Activated T-helper 1 cell treated with anti-CD3 and anti-CD28 coated beads, Interleukin-12 subunit alpha, Interleukin-12 subunit beta, Interleukin-2, Interleukin-4 antibody, amounts not matched to agents 30 ng/mL and 10 ng/mL and 1 ng/mL, durations not matched to agents 14 hours and 24 hours and 36 hours (primary cell): ENCODE measurements around the gene IGF1R. TPM values are rescaled to one million over a fixed set of nuclear protein-coding genes. Genes with fewer than 3 reads are reported as not detected.

Experiments
- DNase-seq: peaks from one replicate; pipeline ENCODE4 v3.0.0; 2021; ENCODE audit warnings: low spot score
- H3K27ac Mint-ChIP-seq: one replicate; pipeline ENCODE4 v1.8.0; 2021; ENCODE audit warnings: mild to moderate bottlenecking, mixed read lengths
- H3K27me3 Mint-ChIP-seq: one replicate; pipeline ENCODE4 v1.8.0; 2022; ENCODE audit warnings: mild to moderate bottlenecking, moderate library complexity, mixed read lengths; ENCODE audit not compliant: insufficient read depth
- H3K36me3 Mint-ChIP-seq: one replicate; pipeline ENCODE4 v1.8.0; 2021; ENCODE audit warnings: low read depth, mixed read lengths
- H3K4me1 Mint-ChIP-seq: one replicate; pipeline ENCODE4 v1.8.0; 2021; ENCODE audit warnings: low read depth, mixed read lengths
- H3K4me3 Mint-ChIP-seq: one replicate; pipeline ENCODE4 v1.8.0; 2021; ENCODE audit warnings: mild to moderate bottlenecking, moderate library complexity, mixed read lengths
- H3K9me3 Mint-ChIP-seq: one replicate; pipeline ENCODE4 v1.8.0; 2021; ENCODE audit warnings: mixed read lengths
- intact Hi-C: fragments of 100-400 bp; cut with micrococcal nuclease; formaldehyde crosslinking; loops from one replicate; pipeline ENCODE4 v1.15.1; 2024
- total RNA-seq: library from RNA; stranded (reverse); gene quantifications from 2 replicates; pipeline ENCODE4 v1.2.3, GENCODE V29; 2022

IGF1R gene
- total RNA-seq, 1 donor from 2014 or later: 38.7 TPM

DNA sequence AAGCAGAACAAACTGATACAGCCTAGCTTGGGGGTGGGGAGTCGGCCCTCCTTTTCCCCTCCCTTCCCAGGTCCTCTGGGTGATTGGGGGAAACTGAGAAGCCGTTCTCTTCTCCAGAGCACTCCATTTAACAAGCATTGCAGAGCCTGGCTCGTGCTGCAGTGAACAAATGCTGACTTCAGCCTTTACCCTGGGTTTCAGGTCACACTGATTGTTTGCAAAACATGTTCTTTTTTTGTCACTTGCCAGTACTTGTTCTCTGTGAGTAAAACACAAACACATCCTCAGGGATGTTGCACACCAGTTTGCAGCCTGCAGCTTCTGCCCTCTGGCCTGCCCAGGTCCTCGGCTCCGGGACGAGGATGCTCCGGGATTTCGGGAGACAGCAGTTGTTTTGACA lies 226.4 kb downstream of the IGF1R start:
- H3K4me1 Mint-ChIP-seq: peaks cover 24% of the 10 kb centered on the region
- H3K27ac Mint-ChIP-seq: no peak overlapping the region
- no peaks in the 10 kb centered on the region for H3K9me3 Mint-ChIP-seq
- H3K36me3 Mint-ChIP-seq: peaks cover 3% of the 10 kb centered on the region
- DNase-seq: no peak
- intact Hi-C loops: no loop called here
- no peak overlapping the region for H3K4me3 Mint-ChIP-seq
- peaks cover under 1% of the 10 kb centered on the region for H3K27me3 Mint-ChIP-seq

DNA sequence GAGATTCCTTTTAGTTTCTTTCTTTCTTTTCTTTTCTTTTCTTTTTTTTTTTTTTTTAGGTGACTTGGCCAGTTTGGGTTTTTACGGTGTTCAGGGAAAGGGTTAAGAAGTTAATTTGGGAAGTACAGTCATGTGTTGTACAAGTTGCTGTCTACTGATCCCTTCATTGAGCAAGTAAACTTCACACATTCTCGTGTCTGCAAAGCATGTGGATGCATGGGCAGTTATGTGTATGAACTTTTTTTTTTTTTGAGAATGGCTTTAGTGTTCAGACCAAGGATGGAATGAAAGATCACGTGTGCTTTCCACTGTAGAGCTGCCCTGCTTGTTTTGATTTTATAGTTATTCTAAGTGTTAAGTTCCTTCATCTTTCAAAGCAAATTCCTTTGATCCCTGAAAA lies 227.0 kb downstream of the IGF1R start:
- H3K4me3 Mint-ChIP-seq: no peak overlapping the region
- intact Hi-C loops: no loop called here
- H3K4me1 Mint-ChIP-seq: peaks cover 24% of the 10 kb centered on the region
- H3K9me3 Mint-ChIP-seq: no peaks in the 10 kb centered on the region
- H3K36me3 Mint-ChIP-seq: no peaks in the 10 kb centered on the region
- H3K27ac Mint-ChIP-seq: no peak overlapping the region
- no peaks in the 10 kb centered on the region for H3K27me3 Mint-ChIP-seq
- DNase-seq: no peak

DNA sequence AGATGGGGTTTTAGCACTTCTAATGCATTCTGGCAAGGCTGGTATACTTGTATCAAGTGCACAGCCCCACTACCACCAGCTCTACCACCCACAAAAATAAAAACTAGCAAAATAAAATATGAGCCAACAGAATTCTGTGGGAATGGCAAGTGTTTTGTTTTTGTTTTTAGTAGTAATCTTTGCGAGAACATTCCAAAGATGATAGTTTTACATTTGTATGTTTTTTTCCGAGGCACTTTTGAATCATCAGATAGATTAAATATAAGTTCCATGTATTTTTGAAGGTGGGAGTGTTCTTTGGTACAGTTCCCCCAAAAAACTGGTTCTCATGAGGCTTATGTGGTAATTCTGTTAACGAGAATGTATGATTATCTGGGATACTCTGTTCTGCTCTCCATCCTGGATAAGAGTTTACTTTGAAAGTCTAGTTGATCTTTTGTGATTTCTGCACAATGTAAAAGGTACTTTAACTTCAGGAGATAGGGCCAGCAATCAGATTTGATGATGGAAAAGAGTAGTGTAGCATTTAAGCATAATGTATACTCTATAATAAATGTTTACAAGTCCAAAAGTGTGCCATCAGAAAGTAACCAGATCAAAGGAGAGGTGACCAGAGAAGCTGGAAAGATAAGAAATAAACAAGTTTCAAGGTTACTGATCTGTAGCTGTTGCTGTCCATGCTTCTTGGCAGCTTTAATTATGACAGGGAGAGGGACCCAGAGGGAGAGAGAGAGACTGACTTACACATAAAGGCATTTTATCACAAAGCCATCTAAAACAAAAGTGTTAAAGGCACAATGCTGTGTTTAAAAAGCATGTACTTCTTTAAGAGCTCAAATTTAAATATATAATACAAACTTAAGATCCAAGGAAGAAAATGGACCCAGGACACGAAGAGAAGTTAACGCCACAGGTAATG lies 228.4 kb downstream of the IGF1R start:
- intact Hi-C loops: no loop called here
- no peak overlapping the region for H3K27ac Mint-ChIP-seq
- DNase-seq: no peak

DNA sequence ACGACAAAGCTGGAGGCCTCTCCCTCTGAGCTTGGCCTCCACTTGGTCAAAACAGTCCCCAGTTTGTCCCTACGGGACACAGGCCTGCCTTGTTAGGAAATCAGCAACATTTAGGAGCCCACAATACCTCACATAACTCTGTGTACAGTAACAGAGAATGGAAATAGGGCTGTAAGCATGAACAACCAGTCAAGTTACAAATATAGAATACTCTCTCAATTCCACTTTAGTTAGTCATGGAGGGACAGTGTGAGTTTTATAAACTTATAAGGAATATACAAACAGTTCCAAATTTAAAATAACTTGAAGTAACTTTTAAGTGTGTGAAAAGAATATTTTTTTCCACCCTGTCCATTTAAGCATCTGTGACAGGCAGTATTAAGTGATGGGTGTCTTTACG lies 229.8 kb downstream of the IGF1R start:
- Mint-ChIP-seq H3K27ac (no peak overlapping the region), H3K4me3 (no peak overlapping the region), H3K27me3 (no peaks in the 10 kb centered on the region), H3K36me3 (no peaks in the 10 kb centered on the region), H3K9me3 (no peaks in the 10 kb centered on the region), H3K4me1 (peaks cover 21% of the 10 kb centered on the region)
- no peak for DNase-seq
- intact Hi-C loops: no loop called here

More for the DNA sequence above, 228.4 kb downstream of the IGF1R start:
- Mint-ChIP-seq H3K36me3 (no peaks in the 10 kb centered on the region), H3K4me1 (peaks cover 24% of the 10 kb centered on the region), H3K9me3 (no peaks in the 10 kb centered on the region), H3K27me3 (no peaks in the 10 kb centered on the region), H3K4me3 (no peak overlapping the region)

- no peak overlapping the region for H3K4me3 Mint-ChIP-seq
- DNase-seq: no peak
- intact Hi-C loops: no loop called here
- H3K27ac Mint-ChIP-seq: no peak overlapping the region
- no peaks in the 10 kb centered on the region for H3K9me3 Mint-ChIP-seq
- no peaks in the 10 kb centered on the region for H3K27me3 Mint-ChIP-seq
- H3K4me1 Mint-ChIP-seq: peaks cover 14% of the 10 kb centered on the region
- H3K36me3 Mint-ChIP-seq: no peaks in the 10 kb centered on the region
These were observed 230.5 kb downstream of the IGF1R start for GRCh38 chr15:98878862-98879261.

DNA sequence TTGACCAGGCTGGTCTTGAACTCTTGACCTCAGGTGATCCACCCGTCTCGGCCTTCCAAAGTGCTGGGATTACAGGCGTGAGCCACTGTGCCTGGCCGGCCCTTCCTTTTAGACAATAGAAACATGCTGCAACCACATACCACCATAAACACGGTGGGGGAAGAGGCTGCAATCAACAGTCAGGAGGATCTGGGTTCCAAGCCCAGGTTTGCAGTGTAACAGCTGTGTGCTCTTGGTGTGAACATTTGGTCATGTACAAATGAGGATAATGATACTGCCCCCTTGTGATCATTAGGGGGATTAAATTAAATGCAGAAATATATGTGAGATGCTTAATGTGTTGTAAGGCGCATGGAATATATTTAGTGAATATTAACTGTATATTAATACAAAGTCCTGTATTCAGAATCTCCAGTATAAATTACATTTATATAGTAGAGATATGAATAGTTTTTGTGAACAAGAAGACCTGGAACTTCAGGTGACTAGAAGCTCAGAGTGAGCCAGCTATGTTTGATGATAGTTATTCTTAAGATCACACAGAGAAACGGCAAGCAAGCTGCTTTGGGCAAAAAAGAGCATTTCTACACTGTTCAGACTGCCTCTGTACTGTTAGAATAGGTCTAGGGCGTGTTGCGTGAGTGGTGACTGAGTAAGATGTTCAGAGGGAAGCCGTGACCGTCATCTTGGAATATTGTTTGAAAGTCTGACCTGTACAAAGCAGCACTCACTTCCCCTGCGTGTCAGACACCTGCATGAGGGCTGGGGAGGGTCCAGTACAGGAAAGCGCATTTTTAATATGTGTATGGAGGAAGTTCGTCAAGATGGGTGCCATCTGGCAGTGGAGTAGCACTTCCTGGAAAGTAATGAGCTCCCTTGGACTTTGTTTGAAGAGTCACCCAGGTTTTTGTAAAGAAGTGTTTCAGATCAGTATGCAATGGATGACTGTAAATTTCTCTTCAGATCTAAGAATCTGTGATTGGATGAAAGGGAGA lies 233.5 kb downstream of the IGF1R start:
- no peak overlapping the region for H3K27ac Mint-ChIP-seq
- no peak overlapping the region for H3K4me3 Mint-ChIP-seq
- intact Hi-C loops: loop anchor here (1.0 kb wide), 2 partner anchors 103 to 363 kb away; no protein-coding TSS in a partner anchor
- no peaks in the 10 kb centered on the region for H3K36me3 Mint-ChIP-seq
- DNase-seq: no peak
- peaks cover 3% of the 10 kb centered on the region for H3K4me1 Mint-ChIP-seq
- no peaks in the 10 kb centered on the region for H3K27me3 Mint-ChIP-seq
- no peaks in the 10 kb centered on the region for H3K9me3 Mint-ChIP-seq

DNA sequence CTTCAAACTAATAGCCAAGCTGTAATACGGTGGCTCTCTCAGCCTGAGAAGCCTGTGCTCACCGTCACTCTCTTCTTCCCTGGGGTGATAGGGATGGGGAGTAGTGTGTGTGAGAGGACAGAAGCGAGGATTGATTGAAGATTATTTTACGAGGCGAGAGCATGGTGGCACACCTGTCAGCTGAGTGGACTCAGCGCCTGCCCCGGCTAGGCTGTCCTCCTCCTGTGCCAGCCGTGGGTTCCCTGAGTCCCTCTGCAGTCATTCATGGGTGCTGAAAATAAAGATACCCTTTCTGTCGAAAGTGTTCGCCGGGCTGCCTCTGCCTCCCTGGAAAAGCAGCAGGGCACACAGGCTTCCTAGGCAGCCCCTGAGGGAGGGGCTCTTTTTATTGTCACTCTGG lies 235.1 kb downstream of the IGF1R start:
- no peaks in the 10 kb centered on the region for H3K36me3 Mint-ChIP-seq
- no peak for DNase-seq
- H3K4me3 Mint-ChIP-seq: no peak overlapping the region
- H3K4me1 Mint-ChIP-seq: no peaks in the 10 kb centered on the region
- no peaks in the 10 kb centered on the region for H3K27me3 Mint-ChIP-seq
- intact Hi-C loops: no loop called here
- H3K27ac Mint-ChIP-seq: no peak overlapping the region
- no peaks in the 10 kb centered on the region for H3K9me3 Mint-ChIP-seq

DNA sequence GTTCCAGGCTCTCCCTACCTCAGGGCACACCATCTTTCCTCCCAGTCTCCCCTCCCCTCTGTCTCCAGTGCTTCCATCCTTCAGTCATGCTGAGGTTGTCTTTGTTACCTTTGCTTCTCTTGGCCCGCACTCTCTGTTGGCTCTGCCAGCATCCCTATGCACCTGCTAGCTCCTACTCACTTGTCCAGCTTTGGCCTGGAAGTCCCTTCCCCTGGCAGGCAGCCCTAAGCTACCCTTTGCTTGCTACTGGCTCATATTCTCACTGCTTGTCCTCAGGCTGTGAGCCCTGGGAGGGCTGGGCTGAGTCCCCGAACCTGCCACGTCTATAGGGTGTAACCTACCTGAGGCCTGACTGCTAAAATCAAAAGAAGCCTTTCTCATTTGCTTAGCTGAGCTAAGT lies 236.6 kb downstream of the IGF1R start:
- Mint-ChIP-seq H3K36me3 (no peaks in the 10 kb centered on the region), H3K9me3 (no peaks in the 10 kb centered on the region), H3K4me1 (no peaks in the 10 kb centered on the region), H3K27ac (no peak overlapping the region), H3K27me3 (no peaks in the 10 kb centered on the region), H3K4me3 (no peak overlapping the region)
- no peak for DNase-seq
- intact Hi-C loops: no loop called here

- Mint-ChIP-seq H3K27me3 (no peaks in the 10 kb centered on the region), H3K9me3 (no peaks in the 10 kb centered on the region), H3K4me1 (no peaks in the 10 kb centered on the region), H3K27ac (no peak overlapping the region), H3K4me3 (no peak overlapping the region), H3K36me3 (no peaks in the 10 kb centered on the region)
- DNase-seq: no peak
- intact Hi-C loops: no loop called here
These were observed 239.6 kb downstream of the IGF1R start for GRCh38 chr15:98887976-98888375.

GRCh38 chr15:98888820-98889479 lies 240.6 kb downstream of the IGF1R start:
- Mint-ChIP-seq H3K9me3 (no peaks in the 10 kb centered on the region), H3K4me3 (no peak overlapping the region), H3K27ac (no peak overlapping the region), H3K27me3 (no peaks in the 10 kb centered on the region), H3K4me1 (no peaks in the 10 kb centered on the region), H3K36me3 (no peaks in the 10 kb centered on the region)
- intact Hi-C loops: no loop called here
- no peak for DNase-seq

- H3K27ac Mint-ChIP-seq: no peak overlapping the region
- intact Hi-C loops: no loop called here
- no peaks in the 10 kb centered on the region for H3K9me3 Mint-ChIP-seq
- no peaks in the 10 kb centered on the region for H3K4me1 Mint-ChIP-seq
- H3K4me3 Mint-ChIP-seq: no peak overlapping the region
- H3K36me3 Mint-ChIP-seq: no peaks in the 10 kb centered on the region
- H3K27me3 Mint-ChIP-seq: no peaks in the 10 kb centered on the region
- no peak for DNase-seq
These were observed 241.8 kb downstream of the IGF1R start for GRCh38 chr15:98889930-98890695.

DNA sequence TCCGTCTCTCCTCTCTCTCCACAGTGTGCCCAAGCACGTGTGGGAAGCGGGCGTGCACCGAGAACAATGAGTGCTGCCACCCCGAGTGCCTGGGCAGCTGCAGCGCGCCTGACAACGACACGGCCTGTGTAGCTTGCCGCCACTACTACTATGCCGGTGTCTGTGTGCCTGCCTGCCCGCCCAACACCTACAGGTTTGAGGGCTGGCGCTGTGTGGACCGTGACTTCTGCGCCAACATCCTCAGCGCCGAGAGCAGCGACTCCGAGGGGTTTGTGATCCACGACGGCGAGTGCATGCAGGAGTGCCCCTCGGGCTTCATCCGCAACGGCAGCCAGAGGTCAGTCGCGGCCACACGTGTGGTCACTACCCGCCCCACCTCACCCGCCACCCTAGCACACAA lies 243.0 kb downstream of the IGF1R start:
- no peak overlapping the region for H3K27ac Mint-ChIP-seq
- no peaks in the 10 kb centered on the region for H3K36me3 Mint-ChIP-seq
- no peaks in the 10 kb centered on the region for H3K27me3 Mint-ChIP-seq
- no peak for DNase-seq
- intact Hi-C loops: no loop called here
- H3K9me3 Mint-ChIP-seq: no peaks in the 10 kb centered on the region
- H3K4me3 Mint-ChIP-seq: no peak overlapping the region
- H3K4me1 Mint-ChIP-seq: no peaks in the 10 kb centered on the region
